ENCODE results near the gene FIBCD1. TPM values are rescaled to one million over a fixed set of nuclear protein-coding genes. Genes with fewer than 3 reads are reported as not detected.
"Not testable (repeated sequence)": the region's sequence is repeated elsewhere in the genome, so short reads cannot be mapped to it uniquely, and the experiment has no call there.

The FIBCD1 gene
- total and polyA plus RNA-seq, 2 experiments from 2014 or later: 20.2 to 23.7 TPM

DNA sequence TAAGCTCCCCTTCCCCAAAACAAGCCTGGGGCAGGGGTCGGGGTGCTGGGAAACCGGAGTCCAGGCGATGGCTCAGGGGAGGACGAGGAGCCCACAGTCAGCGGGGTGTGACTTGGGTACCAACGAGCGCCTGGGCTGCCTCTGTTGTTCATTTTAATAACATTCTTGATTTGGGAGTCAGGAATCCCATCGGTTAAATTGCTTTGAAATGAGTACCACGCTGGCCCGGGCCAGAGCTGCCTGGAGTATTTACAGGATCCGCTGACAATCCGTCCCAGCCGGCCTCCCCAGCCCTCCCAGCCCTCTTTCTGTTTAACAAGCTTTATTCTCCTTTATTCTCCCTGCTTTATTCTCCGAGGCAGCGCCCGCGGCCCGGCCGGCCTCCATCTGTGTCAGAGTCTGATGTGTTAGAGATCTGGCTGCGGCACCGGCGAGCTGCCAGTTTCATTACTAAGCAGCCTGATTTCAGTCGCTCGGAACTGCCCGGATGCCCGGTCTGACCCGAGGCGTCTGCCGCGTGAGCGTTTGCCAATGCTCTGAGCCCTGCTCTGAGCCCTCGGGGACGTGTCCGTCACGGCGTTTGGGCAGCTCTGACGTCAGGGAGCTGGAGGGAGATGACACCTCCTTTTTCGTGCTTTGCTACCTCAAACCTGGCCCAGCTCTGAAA lies 26.0 kb downstream of the FIBCD1 start:
- H3K27ac ChIP-seq: peak overlapping the region; percentile 60
- in situ Hi-C loops (cut with MboI): no loop called here
- WGBS, 2 experiments (ENCODE audit: low coverage in 1 of 2, low lambda C conversion rate in 2 of 2, missing lambda C conversion rate in 2 of 2): 4% methylated on average over 38 of the region's 38 CpGs
- no peaks in the 10 kb centered on the region for H3K79me2 ChIP-seq (ENCODE audit: insufficient read depth)
- peak overlapping the region; percentile 36 for H3K4me2 ChIP-seq (ENCODE audit: unreplicated experiment)
- no peaks in the 10 kb centered on the region for H3K27me3 ChIP-seq (replicated peaks; ENCODE audit: insufficient read depth)
- DNase-seq: peak; percentile 96
- no peaks in the 10 kb centered on the region for H4K20me1 ChIP-seq (ENCODE audit: insufficient read depth)
- no peaks in the 10 kb centered on the region for H3K9me3 ChIP-seq (ENCODE audit: low read depth)
- H3K36me3 ChIP-seq (ENCODE audit: low read depth): no peaks in the 10 kb centered on the region
- peak overlapping the region; percentile 59 for H3K9ac ChIP-seq
- H3K9me2 ChIP-seq (ENCODE audit: insufficient read depth): no peaks in the 10 kb centered on the region
- peak overlapping the region; percentile 70 for H2AFZ ChIP-seq
- no peak for TF ChIP-seq EZH2phosphoT487 (IDR thresholded peaks at IDR 0.05; ENCODE audit: insufficient read depth, low read depth)
- TF ChIP-seq EZH2 (IDR thresholded peaks at IDR 0.05; ENCODE audit: insufficient read depth, poor library complexity, severe bottlenecking): no peak
- peaks cover 6% of the 10 kb centered on the region; the same call in 1 of the 2 replicates for H3F3A ChIP-seq (ENCODE audit: insufficient read depth)
- H3K4me1 ChIP-seq (ENCODE audit: insufficient read depth): peaks cover 6% of the 10 kb centered on the region
- H3K4me3 ChIP-seq: peak overlapping the region; percentile 29; the same call in 1 of the 2 replicates

DNA sequence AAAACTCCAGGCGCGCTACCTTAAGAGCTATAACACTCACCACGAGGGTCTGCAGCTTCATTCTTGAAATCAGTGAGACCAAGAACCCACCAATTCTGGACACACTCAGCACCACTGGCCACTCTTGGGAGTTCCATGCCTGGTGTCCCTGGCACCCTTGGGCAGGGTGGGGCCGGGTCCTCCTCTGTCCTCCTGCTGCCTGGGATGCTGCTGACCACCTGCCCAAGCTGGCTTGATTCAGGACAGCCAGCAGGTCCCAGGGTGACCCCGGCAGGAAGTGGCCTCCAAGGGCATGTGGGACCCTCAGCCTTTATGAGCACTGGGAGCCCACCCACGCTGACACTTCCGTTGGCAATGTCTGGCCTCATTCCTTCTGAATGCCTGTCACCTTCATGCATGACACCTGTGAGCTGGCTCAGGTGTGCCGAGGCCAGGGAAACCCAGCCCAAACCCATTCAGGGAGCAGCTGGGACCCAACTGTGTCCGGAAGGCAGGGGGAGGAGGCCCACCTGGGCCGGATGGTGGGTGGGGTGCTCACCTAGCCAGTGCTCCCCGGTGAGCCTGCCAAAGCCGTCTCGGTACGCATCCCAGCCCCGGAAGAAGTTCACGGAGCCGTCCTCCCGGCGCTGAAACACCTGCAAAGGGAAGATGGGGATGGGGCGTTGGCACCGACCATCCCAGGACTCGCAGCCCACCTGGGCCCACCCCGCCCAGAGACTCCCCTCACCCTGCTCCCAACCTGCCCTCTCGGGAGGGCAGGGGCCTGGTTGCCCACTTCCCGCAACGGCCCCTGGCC lies 27.6 kb downstream of the FIBCD1 start:
- in situ Hi-C loops (cut with MboI): no loop called here

DNA sequence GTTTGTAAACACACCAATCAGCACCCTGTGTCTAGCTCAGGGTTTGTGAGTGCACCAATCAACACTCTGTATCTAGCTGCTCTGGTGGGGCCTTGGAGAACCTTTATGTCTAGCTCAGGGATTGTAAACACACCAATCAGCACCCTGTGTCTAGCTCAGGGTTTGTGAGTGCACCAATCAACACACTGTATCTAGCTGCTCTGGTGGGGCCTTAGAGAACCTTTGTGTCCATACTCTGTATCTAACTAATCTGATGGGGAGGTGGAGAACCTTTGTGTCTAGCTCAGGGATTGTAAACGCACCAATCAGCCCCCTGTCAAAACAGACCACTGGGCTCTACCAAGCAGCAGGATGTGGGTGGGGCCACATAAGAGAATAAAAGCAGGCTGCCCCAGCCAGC lies 28.4 kb downstream of the FIBCD1 start:
- H3K9me2 ChIP-seq (ENCODE audit: insufficient read depth); H3F3A ChIP-seq (ENCODE audit: insufficient read depth); H3K27ac ChIP-seq; H3K36me3 ChIP-seq (ENCODE audit: low read depth); H2AFZ ChIP-seq; H3K9me3 ChIP-seq (ENCODE audit: low read depth); H4K20me1 ChIP-seq (ENCODE audit: insufficient read depth); H3K27me3 ChIP-seq (replicated peaks; ENCODE audit: insufficient read depth); in situ Hi-C loops (cut with MboI); H3K9ac ChIP-seq; H3K4me2 ChIP-seq (ENCODE audit: unreplicated experiment); H3K4me1 ChIP-seq (ENCODE audit: insufficient read depth); DNase-seq; H3K4me3 ChIP-seq; H3K79me2 ChIP-seq (ENCODE audit: insufficient read depth): not testable (repeated sequence)
- 45 to 53% methylated on average over 1 of the region's 1 CpG for WGBS, 2 experiments (ENCODE audit: low coverage in 1 of 2, low lambda C conversion rate in 2 of 2, missing lambda C conversion rate in 2 of 2)

More for the DNA sequence above, 27.6 kb downstream of the FIBCD1 start:
- Histone ChIP-seq H3K4me1 (ENCODE audit: insufficient read depth) (peaks cover 6% of the 10 kb centered on the region), H3K9me3 (ENCODE audit: low read depth) (no peaks in the 10 kb centered on the region), H3K9ac (no peak overlapping the region), H3K79me2 (ENCODE audit: insufficient read depth) (no peaks in the 10 kb centered on the region), H3K4me3 (no peak overlapping the region), H3K9me2 (ENCODE audit: insufficient read depth) (no peaks in the 10 kb centered on the region), H3F3A (ENCODE audit: insufficient read depth) (peaks cover 6% of the 10 kb centered on the region; the same call in 1 of the 2 replicates), H3K27me3 (replicated peaks; ENCODE audit: insufficient read depth) (no peaks in the 10 kb centered on the region), H3K36me3 (ENCODE audit: low read depth) (no peaks in the 10 kb centered on the region), H2AFZ (no peak overlapping the region), H3K27ac (no peak overlapping the region), H3K4me2 (ENCODE audit: unreplicated experiment) (no peak overlapping the region), H4K20me1 (ENCODE audit: insufficient read depth) (no peaks in the 10 kb centered on the region)
- no peak for TF ChIP-seq EZH2 (IDR thresholded peaks at IDR 0.05; ENCODE audit: insufficient read depth, poor library complexity, severe bottlenecking)
- no peak for TF ChIP-seq EZH2phosphoT487 (IDR thresholded peaks at IDR 0.05; ENCODE audit: insufficient read depth, low read depth)
- WGBS, 2 experiments (ENCODE audit: low coverage in 1 of 2, low lambda C conversion rate in 2 of 2, missing lambda C conversion rate in 2 of 2): 79 to 84% methylated on average over 14 to 23 of the region's 26 CpGs
- DNase-seq: no peak

DNA sequence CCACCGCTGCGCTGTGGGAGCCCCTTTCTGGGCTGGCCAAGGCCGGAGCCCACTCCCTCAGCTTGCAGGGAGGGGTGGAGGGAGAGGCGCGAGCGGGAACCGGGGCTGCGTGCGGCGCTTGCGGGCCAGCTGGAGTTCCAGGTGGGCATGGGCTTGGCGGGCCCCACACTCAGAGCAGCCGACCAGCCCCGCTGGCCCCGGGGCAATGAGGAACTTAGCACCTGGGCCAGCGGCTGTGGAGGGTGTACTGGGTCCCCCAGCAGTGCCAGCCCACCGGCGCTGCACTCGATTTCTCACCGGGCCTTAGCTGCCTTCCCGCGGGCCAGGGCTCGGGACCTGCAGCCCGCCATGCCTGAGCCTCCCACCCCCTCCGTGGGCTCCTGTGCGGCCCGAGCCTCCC lies 29.0 kb downstream of the FIBCD1 start:
- H3K9ac ChIP-seq; H4K20me1 ChIP-seq (ENCODE audit: insufficient read depth); H3F3A ChIP-seq (ENCODE audit: insufficient read depth); in situ Hi-C loops (cut with MboI); H3K4me1 ChIP-seq (ENCODE audit: insufficient read depth); H3K9me3 ChIP-seq (ENCODE audit: low read depth); H3K79me2 ChIP-seq (ENCODE audit: insufficient read depth); H3K9me2 ChIP-seq (ENCODE audit: insufficient read depth); H3K4me3 ChIP-seq; DNase-seq; H3K36me3 ChIP-seq (ENCODE audit: low read depth); H3K4me2 ChIP-seq (ENCODE audit: unreplicated experiment); H3K27me3 ChIP-seq (replicated peaks; ENCODE audit: insufficient read depth); H3K27ac ChIP-seq; H2AFZ ChIP-seq: not testable (repeated sequence)
- WGBS, 2 experiments (ENCODE audit: low coverage in 1 of 2, low lambda C conversion rate in 2 of 2, missing lambda C conversion rate in 2 of 2): 91 to 92% methylated on average over 23 to 25 of the region's 27 CpGs
